ENCODE measurements around the gene REEP1.
A peak's percentile ranks its signal among the peaks of the same experiment; 100 is the strongest.
"Not testable (repeated sequence)": the region's sequence is repeated elsewhere in the genome, so short reads cannot be mapped to it uniquely, and the experiment has no call there.

The REEP1 gene

GRCh38 chr2:86239745-86240144 lies 97.7 kb downstream of the REEP1 start:
- DNase-seq, result no peak

- DNase-seq, result no peak
These were observed 98.1 kb downstream of the REEP1 start for GRCh38 chr2:86239326-86239725.

- peak; percentile 65 for DNase-seq
These were observed 99.1 kb downstream of the REEP1 start for GRCh38 chr2:86238354-86238753.

GRCh38 chr2:86237172-86237571 lies 100.3 kb downstream of the REEP1 start:
- DNase-seq, result no peak

- no peak for DNase-seq
These were observed 102.0 kb downstream of the REEP1 start for GRCh38 chr2:86235196-86235980.

GRCh38 chr2:86234563-86235131 lies 102.8 kb downstream of the REEP1 start:
- no peak for DNase-seq

GRCh38 chr2:86233436-86233835 lies 104.0 kb downstream of the REEP1 start:
- DNase-seq, result no peak

- DNase-seq, result no peak
These were observed 104.5 kb downstream of the REEP1 start for GRCh38 chr2:86232910-86233309.

- no peak for DNase-seq
These were observed 105.0 kb downstream of the REEP1 start for GRCh38 chr2:86232373-86232784.

GRCh38 chr2:86231680-86232372 lies 105.6 kb downstream of the REEP1 start:
- DNase-seq, result no peak

- DNase-seq, result no peak
These were observed 106.5 kb downstream of the REEP1 start for GRCh38 chr2:86230961-86231360.

- no peak for DNase-seq
These were observed 108.2 kb downstream of the REEP1 start for GRCh38 chr2:86229221-86229620.

- not testable (repeated sequence) for DNase-seq
These were observed 108.9 kb downstream of the REEP1 start for GRCh38 chr2:86228574-86228973.

- no peak for DNase-seq
These were observed 109.7 kb downstream of the REEP1 start for GRCh38 chr2:86227685-86228084.

GRCh38 chr2:86226636-86227520 lies 110.5 kb downstream of the REEP1 start:
- no peak for DNase-seq

- no peak for DNase-seq
These were observed 111.4 kb downstream of the REEP1 start for GRCh38 chr2:86226070-86226469.

GRCh38 chr2:86225581-86225980 lies 111.8 kb downstream of the REEP1 start:
- DNase-seq, result peak; percentile 69

GRCh38 chr2:86224645-86225355 lies 112.6 kb downstream of the REEP1 start:
- DNase-seq, result no peak

- DNase-seq, result no peak
These were observed 113.4 kb downstream of the REEP1 start for GRCh38 chr2:86223927-86224560.

- no peak for DNase-seq
These were observed 114.1 kb downstream of the REEP1 start for GRCh38 chr2:86223140-86223926.

All from activated CD4-positive, alpha-beta T cell treated with anti-CD3 and anti-CD28 coated beads for 48 hours (primary cell).